ENCODE data around the gene CABLES2.
"Not testable (repeated sequence)": the region's sequence is repeated elsewhere in the genome, so short reads cannot be mapped to it uniquely, and the experiment has no call there.

Gene CABLES2

GRCh38 chr20:62433658-62434497 lies 26.8 kb upstream of the CABLES2 start:
- DNase-seq, result no peak

- DNase-seq, result no peak
Measured at GRCh38 chr20:62430866-62431447, 23.9 kb upstream of the CABLES2 start.

- DNase-seq, result no peak
Measured at GRCh38 chr20:62430311-62430853, 23.3 kb upstream of the CABLES2 start.

- DNase-seq, result no peak
Measured at GRCh38 chr20:62429455-62430310, 22.6 kb upstream of the CABLES2 start.

GRCh38 chr20:62428396-62429295 lies 21.6 kb upstream of the CABLES2 start:
- no peak for DNase-seq

GRCh38 chr20:62428002-62428372 lies 20.9 kb upstream of the CABLES2 start:
- no peak for DNase-seq

- DNase-seq, result no peak
Measured at GRCh38 chr20:62427172-62428001, 20.3 kb upstream of the CABLES2 start, which contains the start of gene RBBP8NL. RBBP8NL (minus strand) TSS chr20:62427539; CDS start chr20:62419647, 7,892 bp downstream.

- DNase-seq, result peak; percentile 56
Measured at GRCh38 chr20:62426699-62427131, 19.6 kb upstream of the CABLES2 start.

- DNase-seq, result not testable (repeated sequence)
Measured at GRCh38 chr20:62426059-62426348, 18.9 kb upstream of the CABLES2 start.

- DNase-seq, result no peak
Measured at GRCh38 chr20:62425281-62426058, 18.4 kb upstream of the CABLES2 start.

- no peak for DNase-seq
Measured at GRCh38 chr20:62424249-62425107, 17.4 kb upstream of the CABLES2 start.

GRCh38 chr20:62423326-62423706 lies 16.2 kb upstream of the CABLES2 start:
- DNase-seq, result no peak

- no peak for DNase-seq
Measured at GRCh38 chr20:62422636-62423325, 15.7 kb upstream of the CABLES2 start.

- no peak for DNase-seq
Measured at GRCh38 chr20:62421716-62421990, 14.6 kb upstream of the CABLES2 start.

DNA sequence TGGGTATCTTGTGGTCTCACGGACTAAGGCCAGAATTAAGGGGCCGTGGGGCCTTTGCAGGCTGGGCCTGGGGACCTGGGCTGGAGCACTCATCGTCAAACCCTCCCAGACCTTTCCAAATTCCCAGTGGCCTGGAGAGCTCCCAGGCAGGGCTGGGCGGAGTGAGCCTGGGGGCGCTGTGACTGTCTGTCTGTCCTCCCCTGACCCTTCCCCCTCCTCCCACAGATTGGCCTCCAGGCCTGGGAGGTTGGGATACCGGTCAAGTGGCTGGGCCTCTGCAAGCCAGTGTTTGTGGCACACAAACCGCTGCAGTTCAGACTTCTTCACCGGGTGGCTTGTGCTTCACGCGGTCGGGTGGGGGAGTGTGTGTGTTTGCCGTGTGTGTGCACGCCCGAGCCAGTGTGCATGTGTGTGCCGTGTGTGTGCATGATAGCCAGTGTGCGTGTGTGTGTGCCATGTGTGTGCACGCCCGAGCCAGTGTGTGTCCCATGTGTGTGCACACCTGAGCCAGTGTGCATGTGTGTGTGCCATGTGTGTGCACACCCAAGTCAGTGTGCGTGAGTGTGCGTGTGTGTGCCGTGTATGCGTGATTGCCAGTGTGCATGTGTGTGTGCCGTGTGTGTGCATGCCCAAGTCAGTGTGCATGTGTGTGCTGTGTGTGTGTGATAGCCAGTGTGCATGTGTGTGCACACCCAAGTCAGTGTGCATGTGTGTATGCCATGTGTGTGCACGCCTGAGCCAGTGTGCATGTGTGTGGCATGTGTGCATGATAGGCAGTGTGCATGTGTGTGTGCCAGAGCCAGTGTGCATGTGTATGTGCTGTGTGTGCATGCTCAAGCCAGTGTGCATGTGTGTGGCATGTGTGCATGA lies 14.0 kb upstream of the CABLES2 start:
- DNase-seq, result no peak

- no peak for DNase-seq
Measured at GRCh38 chr20:62419759-62420158, 12.7 kb upstream of the CABLES2 start.

DNA sequence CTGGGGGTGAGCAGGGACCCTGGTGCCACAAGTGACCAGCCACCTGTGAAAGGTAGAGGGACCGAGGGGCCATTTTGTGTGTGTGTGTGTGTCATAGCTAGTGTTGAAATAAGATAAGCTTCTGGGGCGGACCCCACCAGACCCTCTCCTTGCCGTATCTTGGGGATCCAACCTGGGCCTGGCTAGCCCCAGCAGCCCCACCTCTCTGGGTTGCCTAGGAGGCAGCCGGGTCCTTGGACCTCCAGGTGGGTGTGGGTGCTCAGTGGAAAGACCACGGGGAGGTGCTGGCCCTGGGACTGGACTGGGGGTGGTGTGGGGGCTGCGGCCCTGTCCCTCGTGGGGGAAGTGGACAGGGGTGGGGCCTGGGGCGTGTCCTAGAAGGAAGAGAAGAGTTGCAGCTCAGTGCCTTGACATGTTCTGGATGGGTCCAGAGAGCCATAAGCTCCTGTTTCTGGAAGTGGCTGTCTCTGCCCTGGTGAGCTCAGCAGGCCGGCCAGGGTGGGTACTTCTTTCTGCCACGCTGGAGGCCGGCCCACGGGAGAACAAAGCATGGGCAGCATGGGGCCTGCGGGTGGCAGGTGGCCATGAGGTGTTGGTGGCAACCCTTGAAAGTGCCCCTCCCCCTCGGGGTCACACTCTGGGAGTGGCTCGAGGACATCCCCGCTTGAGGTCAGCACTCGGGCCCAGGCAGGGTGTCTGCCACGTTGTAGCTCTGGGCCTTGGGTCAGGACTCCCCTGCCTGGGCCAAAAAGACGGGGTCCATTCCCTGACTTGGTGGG lies 11.8 kb upstream of the CABLES2 start:
- DNase-seq, result no peak

Measured in NCI-H2171 treated with DMSO at 0.1 percent for 48 hours (cell line).